ENCODE measurements around the gene BAK1.
"Not testable (repeated sequence)": the region's sequence is repeated elsewhere in the genome, so short reads cannot be mapped to it uniquely, and the experiment has no call there.

BAK1 gene

DNA sequence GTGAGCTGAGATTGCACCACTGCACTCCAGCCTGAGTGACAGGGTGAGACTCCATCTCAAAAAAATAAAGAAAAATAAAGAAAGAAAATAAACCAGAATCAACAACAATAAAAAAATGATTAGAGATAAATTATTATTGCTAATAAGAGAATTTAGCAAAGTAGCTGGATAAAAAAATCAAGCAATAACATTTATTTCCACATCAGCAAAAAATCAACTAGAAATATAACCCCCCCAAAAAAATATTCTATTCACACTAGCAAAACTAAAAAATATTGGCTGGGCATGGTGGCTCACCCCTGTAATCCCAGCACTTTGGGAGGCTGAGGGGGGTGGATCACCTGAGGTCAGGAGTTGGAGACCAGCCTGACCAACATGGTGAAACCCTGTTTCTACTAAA is 49.5 kb downstream of the BAK1 start:
- DNase-seq; H3K9me3 ChIP-seq (ENCODE audit: control extremely low read depth in 1 of 5, control insufficient read depth in 4 of 5, insufficient read depth in 2 of 5, low read depth in 1 of 5, low read length in 4 of 5); H3K4me3 ChIP-seq (ENCODE audit: control insufficient read depth in 1 of 7, extremely low read depth in 1 of 7, insufficient read depth in 4 of 7, low read depth in 2 of 7, low read length in 6 of 7); H3K4me1 ChIP-seq (ENCODE audit: control extremely low read depth in 1 of 4, control insufficient read depth in 4 of 4, insufficient read depth in 4 of 4, low read length in 3 of 4); POLR2A ChIA-PET; H3K27ac ChIP-seq (ENCODE audit: insufficient read depth in 1 of 2, low read depth in 1 of 2, low read length in 2 of 2, poor library complexity in 1 of 2, severe bottlenecking in 2 of 2); H3K27me3 ChIP-seq (replicated peaks in 2 of 5; ENCODE audit: control insufficient read depth in 4 of 5, insufficient read depth in 5 of 5, low read length in 4 of 5); H3K36me3 ChIP-seq (ENCODE audit: control insufficient read depth in 4 of 4, insufficient read depth in 4 of 4, low read length in 3 of 4): not testable (repeated sequence)
- CTCF ChIA-PET, result interaction anchor here (1.0 to 1.1 kb wide), 2 partner anchors 22 to 39 kb away, joined by 3 to 4 read pairs; no protein-coding TSS in a partner anchor

All from common myeloid progenitor, CD34-positive (primary cell).